GM18499 (cell line): ENCODE results near the gene EGR1.
"Not testable (repeated sequence)": the region's sequence is repeated elsewhere in the genome, so short reads cannot be mapped to it uniquely, and the experiment has no call there.

Source experiments
- ATAC-seq: cut with Tn5 transposase; IDR thresholded peaks from one replicate; pipeline ENCODE4 v1.9.1; 2021; ENCODE audit warnings: moderate number of reproducible peaks; ENCODE audit not compliant: insufficient read depth, unreplicated experiment

Gene EGR1

GRCh38 chr5:138504799-138505198 is 39.5 kb downstream of the EGR1 start:
- ATAC-seq: no peak

GRCh38 chr5:138506370-138507306 is 41.4 kb downstream of the EGR1 start:
- ATAC-seq: no peak

DNA sequence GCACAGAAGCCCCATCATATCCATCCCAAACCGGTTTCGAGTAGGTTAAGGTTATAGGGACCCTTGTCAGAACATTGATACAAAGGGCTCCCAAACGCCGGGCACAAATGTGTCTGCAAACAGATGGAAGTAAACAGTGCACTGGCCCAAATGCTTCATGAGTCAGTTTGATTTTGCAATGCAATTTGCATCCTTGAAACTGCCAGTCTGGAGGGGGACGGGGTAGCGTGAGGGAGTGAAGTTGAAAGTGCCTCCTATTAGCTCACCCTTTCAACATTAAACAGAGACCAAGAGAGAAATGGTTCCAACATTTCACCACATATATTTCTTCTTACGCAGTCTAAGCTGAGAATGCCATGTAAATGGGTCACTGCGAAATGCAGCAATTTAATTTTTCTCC is 42.2 kb downstream of the EGR1 start:
- ATAC-seq: not testable (repeated sequence)

DNA sequence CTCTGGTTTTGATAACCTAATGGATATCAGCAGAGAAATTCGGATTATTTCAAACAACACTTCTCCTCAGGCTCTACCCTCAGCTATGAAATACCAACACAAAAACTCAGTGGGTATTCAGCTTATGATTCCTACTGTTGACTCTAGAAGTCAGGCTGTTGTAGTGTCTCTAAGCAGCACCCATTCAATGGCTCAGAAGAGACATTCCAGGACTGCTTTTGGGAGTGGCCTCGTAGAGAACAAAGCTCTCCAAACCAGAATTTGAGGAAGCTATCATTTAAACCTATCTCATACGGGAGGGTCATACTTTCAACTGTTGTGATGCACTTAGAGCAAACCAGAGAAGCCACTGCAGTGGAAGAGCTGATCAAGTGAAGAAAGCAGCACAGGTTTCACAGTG is 43.7 kb downstream of the EGR1 start:
- no peak for ATAC-seq

DNA sequence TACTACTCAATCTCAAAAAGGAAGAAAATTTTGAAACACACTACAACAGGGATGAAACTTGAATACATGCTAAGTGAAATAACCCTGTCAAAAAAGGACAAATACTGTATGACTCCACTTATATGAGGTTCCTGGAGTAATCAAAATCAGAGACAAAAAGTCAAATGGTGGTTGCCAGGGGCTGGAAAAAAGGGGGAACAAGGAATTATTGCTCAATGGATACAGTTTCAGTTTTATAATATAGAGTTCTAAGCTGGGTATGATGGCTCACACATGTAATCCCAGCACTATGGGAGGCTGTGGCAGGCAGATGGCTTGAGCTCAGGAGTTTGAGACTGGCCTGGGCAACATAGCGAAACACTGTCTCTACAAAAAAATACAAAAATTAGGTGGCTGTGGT is 48.7 kb downstream of the EGR1 start:
- no peak for ATAC-seq

DNA sequence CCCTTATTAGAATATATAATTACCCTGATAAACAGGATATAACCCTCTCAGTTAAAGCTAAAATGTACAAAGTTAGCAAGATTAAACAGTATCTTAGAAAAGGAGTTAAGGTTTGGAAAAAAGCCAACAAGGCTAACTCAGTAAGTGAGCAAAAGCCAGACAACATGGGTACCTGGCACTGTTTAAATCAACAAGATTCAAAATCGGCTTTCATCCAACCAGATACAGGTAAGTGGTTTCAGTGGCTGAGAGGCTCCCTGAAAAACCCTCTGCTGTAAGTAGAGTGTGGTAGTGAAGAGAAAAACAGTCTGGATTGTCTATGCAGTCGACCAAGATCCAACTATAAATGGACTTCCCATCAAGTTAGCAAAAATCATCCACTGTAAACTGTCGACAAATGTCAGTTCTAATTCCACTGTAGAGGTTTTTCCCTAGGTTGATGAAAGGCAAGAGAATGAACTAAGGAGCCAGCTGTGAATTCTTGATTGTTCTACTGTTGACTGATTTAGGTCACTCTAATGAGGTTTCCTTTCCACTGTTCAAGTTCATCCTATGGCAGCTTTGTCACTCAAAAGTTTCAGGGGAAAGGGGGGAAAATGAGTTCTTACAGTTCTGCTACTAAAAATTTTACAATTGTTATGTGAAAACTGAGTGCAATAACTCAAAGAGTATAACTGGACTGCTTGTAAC is 50.4 kb downstream of the EGR1 start:
- no peak for ATAC-seq

DNA sequence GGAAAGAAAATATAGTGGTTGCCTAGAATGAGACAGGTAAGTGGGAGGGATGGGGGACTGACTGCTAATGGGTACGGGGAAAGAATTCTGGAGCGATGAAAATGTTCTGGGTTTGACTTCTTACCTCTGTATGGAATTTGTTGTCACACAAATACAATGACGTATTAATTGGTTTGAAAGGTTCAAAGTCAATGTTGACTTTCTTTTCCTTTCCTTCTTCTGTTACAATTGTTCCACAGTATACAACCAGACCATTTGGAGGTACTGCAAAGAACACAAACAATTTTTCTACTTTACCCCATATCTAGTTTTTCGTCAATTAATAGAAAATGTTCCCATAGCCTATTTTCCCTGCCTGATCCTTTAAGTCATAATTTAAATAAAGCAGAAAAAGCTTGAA is 52.2 kb downstream of the EGR1 start:
- no peak for ATAC-seq
